ENCODE data around the gene CLEC6A. TPM values are rescaled to one million over a fixed set of nuclear protein-coding genes. Genes with fewer than 3 reads are reported as not detected.

Gene CLEC6A
- total and polyA plus RNA-seq, 2 experiments from 2014 or later, result not detected

GRCh38 chr12:8471090-8471489 lies 15.3 kb downstream of the CLEC6A start:
- Histone ChIP-seq H3K4me1 (ENCODE audit: insufficient read depth) (no peaks in the 10 kb centered on the region), H3K4me2 (no peak overlapping the region), H4K20me1 (ENCODE audit: insufficient read depth, poor library complexity, severe bottlenecking) (no peaks in the 10 kb centered on the region), H3K4me3 (no peak overlapping the region), H3K9me2 (replicated peaks; ENCODE audit: insufficient read depth) (no peaks in the 10 kb centered on the region), H2AFZ (no peak overlapping the region), H3K79me2 (no peaks in the 10 kb centered on the region), H3K27ac (no peak overlapping the region), H3K27me3 (no peaks in the 10 kb centered on the region), H3K9me3 (ENCODE audit: low read depth) (peaks cover 4% of the 10 kb centered on the region), H3K36me3 (replicated peaks; ENCODE audit: insufficient read depth, low read depth) (no peaks in the 10 kb centered on the region)
- no peak for DNase-seq (ENCODE audit: low spot score)
- TF ChIP-seq CTCF (IDR thresholded peaks at IDR 0.05; ENCODE audit: poor library complexity) (no peak), EZH2phosphoT487 (IDR thresholded peaks at IDR 0.05; ENCODE audit: low read depth, severe bottlenecking, unreplicated experiment) (no peak), EZH2 (IDR thresholded peaks at IDR 0.05; ENCODE audit: borderline replicate concordance) (no peak)
- WGBS (ENCODE audit: low lambda C conversion rate, missing lambda C conversion rate), result 78% methylated on average over 1 of the region's 1 CpG

GRCh38 chr12:8475508-8476203 lies 19.9 kb downstream of the CLEC6A start:
- Histone ChIP-seq H3K27me3 (no peaks in the 10 kb centered on the region), H3K4me3 (no peak overlapping the region), H3K9me3 (ENCODE audit: low read depth) (no peaks in the 10 kb centered on the region), H3K4me2 (no peak overlapping the region), H3K9me2 (replicated peaks; ENCODE audit: insufficient read depth) (no peaks in the 10 kb centered on the region), H3K79me2 (no peaks in the 10 kb centered on the region), H3K36me3 (replicated peaks; ENCODE audit: insufficient read depth, low read depth) (no peaks in the 10 kb centered on the region), H3K27ac (peak overlapping the region; percentile 25), H3K4me1 (ENCODE audit: insufficient read depth) (no peaks in the 10 kb centered on the region), H2AFZ (no peak overlapping the region), H4K20me1 (ENCODE audit: insufficient read depth, poor library complexity, severe bottlenecking) (no peaks in the 10 kb centered on the region)
- peak; percentile 25 for DNase-seq (ENCODE audit: low spot score)
- TF ChIP-seq EZH2phosphoT487 (IDR thresholded peaks at IDR 0.05; ENCODE audit: low read depth, severe bottlenecking, unreplicated experiment) (no peak), EZH2 (IDR thresholded peaks at IDR 0.05; ENCODE audit: borderline replicate concordance) (no peak), CTCF (IDR thresholded peaks at IDR 0.05; ENCODE audit: poor library complexity) (no peak)

GRCh38 chr12:8482571-8483061 lies 26.9 kb downstream of the CLEC6A start:
- DNase-seq (ENCODE audit: low spot score), result peak; percentile 4
- no peaks in the 10 kb centered on the region for H3K27me3 ChIP-seq
- no peaks in the 10 kb centered on the region for H3K9me2 ChIP-seq (replicated peaks; ENCODE audit: insufficient read depth)
- no peaks in the 10 kb centered on the region for H3K79me2 ChIP-seq
- H2AFZ ChIP-seq, result no peak overlapping the region
- 87% methylated on average over 2 of the region's 2 CpGs for WGBS (ENCODE audit: low lambda C conversion rate, missing lambda C conversion rate)
- no peaks in the 10 kb centered on the region for H4K20me1 ChIP-seq (ENCODE audit: insufficient read depth, poor library complexity, severe bottlenecking)
- no peak overlapping the region for H3K4me3 ChIP-seq
- no peaks in the 10 kb centered on the region for H3K9me3 ChIP-seq (ENCODE audit: low read depth)
- TF ChIP-seq EZH2phosphoT487 (IDR thresholded peaks at IDR 0.05; ENCODE audit: low read depth, severe bottlenecking, unreplicated experiment) (no peak), EZH2 (IDR thresholded peaks at IDR 0.05; ENCODE audit: borderline replicate concordance) (no peak), CTCF (IDR thresholded peaks at IDR 0.05; ENCODE audit: poor library complexity) (no peak)
- H3K27ac ChIP-seq, result no peak overlapping the region
- no peaks in the 10 kb centered on the region for H3K4me1 ChIP-seq (ENCODE audit: insufficient read depth)
- H3K36me3 ChIP-seq (replicated peaks; ENCODE audit: insufficient read depth, low read depth), result no peaks in the 10 kb centered on the region
- H3K4me2 ChIP-seq, result no peak overlapping the region

All from hepatocyte (in vitro differentiated cells).